Amygdala (tissue), 56 donors: ENCODE results near the gene LYAR.

Source experiments
- DNase-seq, 56 donors: peaks; one replicate each; lab custom pipeline; 2025; lab: John Stamatoyannopoulos, UW

The LYAR gene

GRCh38 chr4:4225915-4226605 lies 63.9 kb downstream of the LYAR start:
- no peak for DNase-seq
